Stimulated activated CD4-positive, alpha-beta T cell treated with anti-CD3 and anti-CD28 coated beads, Interleukin-2, amount 100 ng/mL, for 48 hours (primary cell): ENCODE data around the gene PACSIN2.

Source experiments
- DNase-seq, 2 donors: peaks; one replicate each; pipeline ENCODE4 v3.0.0-alpha.2; 2020

The PACSIN2 gene

DNA sequence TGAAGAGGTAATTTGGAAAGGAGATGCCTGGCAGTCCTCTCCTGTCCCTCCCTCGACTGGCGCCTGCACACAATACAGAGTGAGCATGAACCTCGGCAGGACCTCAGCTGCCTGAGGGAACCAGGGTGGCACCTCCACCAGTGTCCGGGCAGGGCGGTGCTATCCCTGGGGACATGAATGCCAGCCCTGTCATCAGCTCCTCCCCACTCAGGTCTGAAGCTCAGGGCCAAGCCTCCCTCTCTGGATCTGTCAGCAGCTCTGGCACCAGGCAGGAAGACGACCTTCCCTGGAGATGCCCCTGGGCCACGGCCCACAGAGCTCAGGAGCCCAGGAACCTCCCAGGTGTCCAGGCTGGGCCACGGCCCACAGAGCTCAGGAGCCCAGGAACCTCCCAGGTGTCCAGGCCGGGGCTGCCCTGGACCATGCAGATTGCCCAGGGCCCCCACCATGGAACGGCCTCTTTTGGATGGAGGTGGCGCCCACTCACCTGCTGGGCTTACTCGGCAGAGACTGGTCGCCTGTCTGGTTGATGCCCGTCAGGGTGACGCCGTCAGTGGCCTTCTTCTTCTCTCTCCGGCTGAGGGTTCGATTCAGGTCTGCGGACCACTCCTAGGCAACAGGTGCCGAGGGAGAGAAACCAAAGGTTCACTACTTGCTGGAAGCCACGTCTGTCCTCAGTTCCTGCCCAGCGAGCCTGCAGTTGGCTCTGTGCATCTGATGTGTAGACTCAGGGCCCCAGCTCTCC, 136.2 kb downstream of the PACSIN2 start:
- no peak for DNase-seq

GRCh38 chr22:42877597-42878340, 137.2 kb downstream of the PACSIN2 start:
- DNase-seq = no peak

- DNase-seq = no peak
Measured at GRCh38 chr22:42877158-42877557, 137.8 kb downstream of the PACSIN2 start.

DNA sequence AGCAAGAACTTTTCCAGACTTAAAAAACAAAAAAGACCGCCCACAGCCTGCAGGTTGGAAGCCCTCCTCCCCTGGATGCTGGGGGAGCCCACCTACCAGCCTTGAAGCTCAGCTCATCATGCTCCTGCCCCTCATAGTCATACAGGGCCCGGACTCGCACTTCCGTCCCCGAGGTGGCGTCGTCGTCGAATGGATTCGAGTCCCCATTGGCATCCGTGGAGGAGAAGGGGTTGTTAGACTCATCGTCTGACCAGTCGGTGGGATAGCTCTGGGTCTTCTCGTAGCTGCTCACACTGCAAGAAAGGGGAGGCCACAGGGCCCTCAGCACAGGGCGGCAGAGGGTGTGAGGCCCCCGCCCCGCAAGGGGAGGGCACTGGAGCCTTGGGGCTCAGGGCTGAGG, 138.9 kb downstream of the PACSIN2 start:
- DNase-seq = no peak

DNA sequence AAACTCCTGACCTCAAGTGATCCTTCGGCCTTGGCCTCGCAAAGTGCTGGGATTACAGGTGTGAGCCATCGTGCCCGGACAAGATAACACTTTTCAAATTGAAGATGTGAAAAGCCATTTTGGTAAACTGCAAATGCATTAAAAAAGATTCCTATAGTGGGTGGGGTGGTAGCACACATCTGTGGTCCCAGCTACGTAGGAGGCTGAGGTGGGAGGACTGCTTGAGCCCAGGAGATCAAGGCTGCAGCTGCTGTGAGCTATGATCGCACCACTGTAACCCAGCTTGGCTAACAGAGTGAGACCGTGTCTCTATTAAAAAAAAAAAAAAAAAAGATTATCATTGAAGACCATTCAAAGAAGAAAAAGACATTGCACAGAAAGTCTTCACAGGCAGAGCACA, 140.9 kb downstream of the PACSIN2 start:
- no peak for DNase-seq

DNA sequence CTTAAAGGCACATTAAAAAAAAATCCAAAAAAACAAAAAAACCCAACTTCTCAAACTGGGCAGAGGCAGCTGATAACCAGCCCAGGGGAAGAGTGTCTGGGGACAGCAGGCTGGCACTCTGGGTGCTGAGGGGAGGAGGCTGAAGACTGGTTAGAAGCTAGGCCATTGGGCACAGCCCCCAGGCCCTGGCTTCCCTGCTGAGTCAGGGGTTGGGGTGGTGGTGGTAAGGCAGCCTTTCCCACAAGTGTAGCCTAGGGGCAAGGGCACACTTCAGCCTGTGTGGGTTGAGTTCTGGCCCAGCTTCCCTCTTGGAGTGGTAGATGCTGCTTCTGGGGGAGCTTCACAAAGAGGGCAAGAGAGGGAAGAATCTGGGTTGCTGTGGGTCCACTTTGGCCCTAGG, 141.6 kb downstream of the PACSIN2 start:
- no peak for DNase-seq

- no peak for DNase-seq
Measured at GRCh38 chr22:42872821-42873220, 142.1 kb downstream of the PACSIN2 start.

DNA sequence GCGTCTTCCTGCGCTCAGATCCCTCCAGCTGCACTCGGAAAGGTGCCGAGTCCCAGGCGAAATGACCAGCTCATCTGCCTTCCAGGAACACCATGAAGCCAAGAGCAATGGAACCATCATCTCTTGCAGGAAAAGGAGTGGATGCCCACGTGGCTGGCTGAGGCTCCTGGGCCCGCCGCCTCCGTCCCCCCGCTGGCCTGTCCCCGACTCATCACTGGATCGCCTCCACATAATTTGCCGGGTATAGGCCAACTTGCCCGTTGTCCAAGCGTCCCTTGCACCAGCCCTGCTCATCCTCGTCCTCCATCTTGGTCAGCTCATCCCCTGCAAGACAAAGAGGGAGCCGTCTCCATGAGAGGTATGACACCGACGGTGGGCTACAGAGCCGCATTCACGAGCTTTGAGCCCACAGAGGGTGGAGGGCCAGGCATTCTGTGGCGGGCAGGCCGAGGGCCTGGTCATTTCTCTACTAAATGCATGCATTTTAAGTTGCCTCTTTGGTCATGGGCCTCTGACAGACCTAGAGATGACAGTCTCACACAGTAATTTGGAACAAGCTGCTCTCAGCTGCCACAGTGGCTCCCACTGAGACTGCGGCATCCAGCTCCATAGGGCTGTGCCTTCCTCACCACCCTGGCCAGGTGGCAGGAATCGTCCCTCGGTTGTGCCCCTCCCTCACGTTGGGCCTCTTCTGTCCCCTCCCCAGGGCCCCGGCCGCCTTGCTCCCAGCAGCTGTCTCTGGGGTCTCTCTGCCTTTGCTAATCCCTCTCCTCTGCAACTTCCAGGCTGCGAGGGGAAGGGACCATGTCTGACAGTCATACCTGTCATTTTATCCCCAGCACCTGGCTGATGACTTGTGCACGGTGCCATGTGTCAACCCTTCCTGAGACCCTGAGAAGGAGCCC, 143.6 kb downstream of the PACSIN2 start:
- DNase-seq = no peak

DNA sequence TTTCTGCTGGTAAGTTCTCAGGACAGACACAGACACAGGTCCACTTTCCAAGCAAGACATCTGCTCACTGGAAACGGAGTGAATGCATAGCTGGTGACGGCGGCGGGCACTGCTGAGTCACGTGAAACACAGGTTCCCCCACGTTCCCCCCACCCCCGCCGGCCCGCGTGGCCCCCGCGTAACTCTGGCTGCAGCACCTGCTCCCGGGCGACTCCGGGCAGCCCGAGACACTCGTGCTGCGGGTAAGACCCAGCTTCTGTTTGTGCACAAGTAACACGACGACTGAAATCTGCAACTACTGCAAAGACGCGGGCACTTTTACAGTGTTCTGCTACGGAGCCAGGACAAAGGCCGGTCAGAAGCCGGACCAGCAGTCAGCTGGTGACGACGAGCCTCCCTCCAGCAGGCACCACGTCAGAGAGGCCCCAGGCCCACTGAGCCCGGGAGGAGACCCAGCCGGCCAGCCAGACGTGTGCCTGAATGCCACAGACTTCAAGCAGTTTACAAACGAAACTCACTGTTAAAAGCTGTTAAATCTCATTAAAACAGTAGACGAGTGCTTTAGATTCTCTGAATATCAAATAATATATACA, 145.0 kb downstream of the PACSIN2 start:
- no peak for DNase-seq

- no peak for DNase-seq
Measured at GRCh38 chr22:42869463-42869862, 145.5 kb downstream of the PACSIN2 start.

- DNase-seq = no peak
Measured at GRCh38 chr22:42868751-42869251, 146.1 kb downstream of the PACSIN2 start.

GRCh38 chr22:42866100-42866499, 148.8 kb downstream of the PACSIN2 start:
- DNase-seq = no peak

DNA sequence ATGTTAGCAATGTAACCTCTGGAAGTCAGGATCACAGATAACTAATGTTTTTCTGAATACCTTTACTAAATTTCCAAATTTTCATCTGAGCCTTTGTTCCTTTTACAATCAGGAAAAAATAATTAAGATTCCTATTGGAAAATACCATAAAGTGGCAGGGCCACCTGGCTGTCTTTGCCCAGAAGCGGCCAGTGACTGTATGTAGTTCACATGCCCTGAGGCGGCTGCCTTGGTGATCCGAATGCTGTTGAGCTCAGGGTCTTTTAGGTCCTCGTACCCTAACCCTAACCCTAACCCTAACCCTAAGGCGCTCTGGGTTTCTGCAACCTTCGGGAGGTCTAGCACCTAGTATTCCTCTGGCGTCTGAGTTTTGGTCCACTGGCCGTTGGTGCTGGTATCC, 149.4 kb downstream of the PACSIN2 start:
- no peak for DNase-seq

DNA sequence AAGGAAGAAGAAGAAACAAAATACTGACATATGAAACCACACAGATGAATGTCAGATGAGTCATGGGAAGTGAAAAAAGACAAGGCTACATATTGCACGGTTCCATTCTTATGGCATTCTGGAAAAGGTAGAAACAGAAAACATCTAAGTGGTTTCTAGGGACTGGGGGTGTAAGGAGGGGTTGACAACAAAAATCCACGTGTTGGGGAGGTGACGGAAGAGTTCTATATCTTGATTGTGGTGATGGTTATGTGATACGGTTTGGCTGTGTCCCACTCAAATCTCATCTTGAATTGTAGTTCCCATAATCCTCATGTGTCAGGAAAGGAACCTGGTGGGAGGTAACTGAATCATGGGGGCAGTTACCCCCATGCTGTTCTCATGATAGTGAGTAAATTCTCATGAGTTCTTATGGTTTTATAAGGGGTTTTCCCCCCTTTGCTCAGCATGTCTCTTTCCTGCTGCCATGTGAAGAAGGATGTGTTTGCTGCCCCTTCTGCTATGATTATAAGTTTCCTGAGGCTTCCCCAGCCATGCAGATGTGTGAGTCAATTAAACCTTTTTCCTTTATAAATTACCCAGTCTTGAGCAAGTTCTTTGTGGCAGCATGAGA, 151.5 kb downstream of the PACSIN2 start:
- peak; percentile 27 to 34 for DNase-seq

GRCh38 chr22:42862045-42862734, 152.8 kb downstream of the PACSIN2 start:
- no peak for DNase-seq

- no peak for DNase-seq
Measured at GRCh38 chr22:42860968-42861367, 154.0 kb downstream of the PACSIN2 start.

- DNase-seq = no peak
Measured at GRCh38 chr22:42857845-42858481, 157.0 kb downstream of the PACSIN2 start.

- peak; percentile 93 to 97 for DNase-seq
Measured at GRCh38 chr22:42856865-42857704, 157.9 kb downstream of the PACSIN2 start, which contains the start of gene ARFGAP3. Gene ARFGAP3 (minus strand): TSS chr22:42857273. CDS start chr22:42857182, 91 bp downstream.

- DNase-seq = peak; percentile 25 to 32
Measured at GRCh38 chr22:42856179-42856864, 158.6 kb downstream of the PACSIN2 start.
